ENCODE data around the gene ENDOV. TPM values are rescaled to one million over a fixed set of nuclear protein-coding genes. Genes with fewer than 3 reads are reported as not detected.

ENDOV gene
- total RNA-seq, 2 donors from 2014 or later: 3.8 to 4.9 TPM

DNA sequence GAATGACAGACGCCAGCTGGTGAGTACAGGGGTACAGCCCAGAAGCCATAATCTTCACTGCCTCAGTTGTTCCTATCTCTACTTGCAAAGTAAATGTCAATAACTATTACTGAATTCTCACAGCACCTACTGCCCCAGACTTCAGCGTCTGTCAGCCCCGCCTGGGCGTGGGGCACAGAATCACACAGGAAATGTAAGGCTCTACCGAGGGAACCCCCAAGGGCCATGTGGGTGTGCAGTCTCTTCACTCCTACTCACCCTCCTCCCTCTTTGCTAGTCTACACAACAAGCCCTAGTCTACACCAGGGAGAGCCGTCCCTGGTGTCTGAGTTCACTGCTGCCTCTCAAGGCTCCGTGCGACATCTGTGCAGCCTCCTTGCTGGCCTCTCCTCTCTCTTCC is 57.0 kb downstream of the ENDOV start:
- Histone ChIP-seq H3K36me3 (no peaks in the 10 kb centered on the region), H3K27me3 (peaks cover 9 to 27% of the 10 kb centered on the region in 2 donors)
- no peak for DNase-seq (ENCODE audit: low spot score)

DNA sequence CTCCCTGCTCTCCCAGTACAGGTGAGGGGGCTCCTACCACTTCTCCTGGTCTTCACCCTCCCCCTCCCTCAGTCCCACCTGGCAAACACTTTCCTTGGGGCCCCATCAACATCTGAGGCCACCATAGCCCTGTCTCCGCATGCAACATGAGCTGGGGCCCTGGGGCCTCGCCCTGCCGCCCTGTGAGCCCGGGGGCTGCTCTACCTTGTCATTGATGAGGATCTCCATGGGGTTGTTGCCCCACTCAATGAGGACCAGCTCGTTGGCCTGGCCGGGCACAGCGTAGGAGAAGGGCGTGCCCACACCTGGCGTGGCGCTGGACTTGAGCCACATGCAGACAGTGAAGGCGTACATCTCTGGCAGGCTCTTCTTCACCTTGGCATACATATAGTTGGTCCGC is 58.0 kb downstream of the ENDOV start:
- Histone ChIP-seq H3K4me1 (peaks cover 0 to 32% of the 10 kb centered on the region in 2 donors), H3K36me3 (no peaks in the 10 kb centered on the region), H3K4me3 (no peak overlapping the region), H3K27me3 (peaks cover 18 to 38% of the 10 kb centered on the region in 2 donors), H3K27ac (no peak overlapping the region), H3K9me3 (no peaks in the 10 kb centered on the region)
- TF ChIP-seq, protein P1, sequence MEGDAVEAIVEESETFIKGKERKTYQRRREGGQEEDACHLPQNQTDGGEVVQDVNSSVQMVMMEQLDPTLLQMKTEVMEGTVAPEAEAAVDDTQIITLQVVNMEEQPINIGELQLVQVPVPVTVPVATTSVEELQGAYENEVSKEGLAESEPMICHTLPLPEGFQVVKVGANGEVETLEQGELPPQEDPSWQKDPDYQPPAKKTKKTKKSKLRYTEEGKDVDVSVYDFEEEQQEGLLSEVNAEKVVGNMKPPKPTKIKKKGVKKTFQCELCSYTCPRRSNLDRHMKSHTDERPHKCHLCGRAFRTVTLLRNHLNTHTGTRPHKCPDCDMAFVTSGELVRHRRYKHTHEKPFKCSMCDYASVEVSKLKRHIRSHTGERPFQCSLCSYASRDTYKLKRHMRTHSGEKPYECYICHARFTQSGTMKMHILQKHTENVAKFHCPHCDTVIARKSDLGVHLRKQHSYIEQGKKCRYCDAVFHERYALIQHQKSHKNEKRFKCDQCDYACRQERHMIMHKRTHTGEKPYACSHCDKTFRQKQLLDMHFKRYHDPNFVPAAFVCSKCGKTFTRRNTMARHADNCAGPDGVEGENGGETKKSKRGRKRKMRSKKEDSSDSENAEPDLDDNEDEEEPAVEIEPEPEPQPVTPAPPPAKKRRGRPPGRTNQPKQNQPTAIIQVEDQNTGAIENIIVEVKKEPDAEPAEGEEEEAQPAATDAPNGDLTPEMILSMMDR (IDR thresholded peaks at IDR 0.05): no peak
- no peak for DNase-seq (ENCODE audit: low spot score)

More for the DNA sequence above, 57.0 kb downstream of the ENDOV start:
- no peak overlapping the region for H3K4me3 ChIP-seq
- peaks cover 0 to 21% of the 10 kb centered on the region in 2 donors for H3K4me1 ChIP-seq
- H3K9me3 ChIP-seq: no peaks in the 10 kb centered on the region
- TF ChIP-seq, protein P1 (IDR thresholded peaks at IDR 0.05): no peak
- H3K27ac ChIP-seq: no peak overlapping the region

DNA sequence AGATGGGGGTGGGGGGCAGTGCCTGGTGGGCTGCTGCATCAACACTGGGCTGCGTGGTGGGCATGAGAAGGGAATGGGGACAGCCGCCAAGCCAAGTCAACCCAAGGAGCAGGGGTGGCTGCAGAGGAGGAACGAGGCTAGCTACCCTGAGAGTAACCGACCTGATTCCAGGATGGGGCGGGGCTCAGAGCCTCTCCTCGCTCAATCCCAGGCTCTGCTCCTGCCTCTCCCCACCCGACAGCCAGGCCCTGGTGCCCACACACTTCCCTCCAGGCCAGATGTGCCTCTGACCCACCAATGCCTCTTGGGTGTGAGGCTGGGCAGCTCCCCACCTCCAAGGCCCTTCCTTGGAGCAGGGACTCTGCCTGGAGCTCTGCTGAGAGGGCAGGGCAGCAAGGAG is 58.7 kb downstream of the ENDOV start:
- TF ChIP-seq, protein P1 (IDR thresholded peaks at IDR 0.05): no peak
- Histone ChIP-seq H3K4me1 (peaks cover 0 to 39% of the 10 kb centered on the region in 2 donors), H3K4me3 (no peak overlapping the region), H3K27me3 (peaks cover 25 to 45% of the 10 kb centered on the region in 2 donors), H3K27ac (no peak overlapping the region), H3K9me3 (no peaks in the 10 kb centered on the region), H3K36me3 (no peaks in the 10 kb centered on the region)
- DNase-seq (ENCODE audit: low spot score): no peak

DNA sequence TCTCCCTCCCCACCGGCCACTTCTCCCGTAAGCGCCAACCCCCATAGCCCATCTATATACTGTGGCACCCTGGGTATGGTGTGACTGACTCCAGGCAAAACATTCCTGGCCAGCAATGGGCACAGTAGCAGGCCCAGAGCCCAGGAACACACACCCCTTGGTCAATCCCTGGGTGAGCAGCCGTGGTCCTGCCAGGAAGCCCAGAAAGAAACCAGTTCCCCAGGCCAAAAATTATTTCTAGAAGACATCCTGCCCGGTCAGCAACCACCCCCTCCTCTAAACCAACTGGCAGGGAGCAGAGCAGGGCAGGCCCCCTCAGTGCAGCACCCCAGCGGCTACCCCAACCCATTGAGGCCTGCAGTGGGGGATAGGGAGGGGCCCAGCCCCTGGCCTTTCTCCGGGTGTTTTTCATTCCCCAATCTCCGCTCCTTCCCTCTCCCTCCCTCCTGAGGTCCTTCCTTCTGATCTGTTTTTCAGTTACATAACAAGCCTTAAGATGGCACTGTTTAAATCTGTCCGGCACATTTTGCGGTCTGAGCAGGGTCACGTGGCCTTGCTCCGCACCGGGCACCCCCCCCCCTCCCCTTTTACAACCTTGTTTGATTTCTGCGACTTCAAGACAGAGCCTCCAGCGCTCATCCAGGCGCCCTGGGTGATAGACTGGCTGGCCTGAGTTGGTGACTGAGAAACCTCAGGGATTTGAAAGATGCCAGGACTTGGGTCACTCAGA is 59.4 kb downstream of the ENDOV start:
- DNase-seq (ENCODE audit: low spot score): no peak
- no peak overlapping the region for H3K4me3 ChIP-seq
- H3K36me3 ChIP-seq: no peaks in the 10 kb centered on the region
- TF ChIP-seq, protein P1 (IDR thresholded peaks at IDR 0.05): no peak
- peaks cover 0 to 40% of the 10 kb centered on the region in 2 donors for H3K4me1 ChIP-seq
- no peaks in the 10 kb centered on the region for H3K9me3 ChIP-seq
- H3K27me3 ChIP-seq: peaks cover 26 to 52% of the 10 kb centered on the region in 2 donors
- H3K27ac ChIP-seq: no peak overlapping the region

DNA sequence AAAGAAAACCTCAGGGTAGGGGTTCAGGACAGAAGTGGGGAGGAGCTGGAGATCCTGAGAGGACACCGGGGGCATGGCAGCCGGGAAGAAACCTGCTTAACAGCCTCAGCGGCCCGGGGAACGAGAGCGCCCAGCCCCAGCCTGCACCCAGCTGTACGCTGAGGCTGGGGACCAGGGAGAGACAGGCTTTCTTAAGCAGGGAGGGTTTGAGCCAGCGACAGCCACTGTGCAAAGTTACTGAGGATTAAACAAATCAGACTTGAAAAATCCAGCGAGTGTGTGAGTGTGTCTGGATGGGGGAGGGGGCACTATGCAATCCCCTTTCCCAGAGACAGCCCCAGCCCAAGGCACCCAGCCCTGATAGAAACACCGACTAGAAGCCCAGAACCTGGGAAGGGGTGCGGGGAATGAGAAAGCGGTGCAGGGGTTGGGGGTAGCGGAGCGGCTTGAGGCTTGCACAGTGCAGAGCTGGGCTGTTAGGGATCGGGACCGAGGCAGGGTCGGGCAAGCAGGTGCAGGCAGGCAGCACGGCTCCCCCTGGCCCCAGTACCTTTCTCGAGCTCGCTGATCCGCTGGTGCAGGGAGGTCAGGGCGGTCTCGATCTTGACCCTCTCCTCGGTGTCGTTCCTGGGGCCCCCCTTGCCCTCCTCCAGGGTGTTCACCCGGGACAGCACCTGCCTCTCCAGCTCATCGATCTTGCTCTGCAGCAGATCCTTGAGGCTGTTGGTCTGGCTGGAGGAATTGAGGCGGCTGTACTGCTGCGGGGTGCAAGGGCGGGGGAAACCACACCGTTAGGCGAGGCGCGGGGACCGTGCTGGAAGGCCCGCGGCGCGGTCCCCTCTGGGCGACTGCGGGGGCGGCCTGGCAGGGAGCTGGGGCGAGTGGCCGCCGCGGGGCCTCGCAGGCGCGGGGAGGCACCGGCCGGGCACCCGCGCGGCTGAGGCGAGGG is 60.3 kb downstream of the ENDOV start:
- Histone ChIP-seq H3K4me1 (peaks cover 0 to 40% of the 10 kb centered on the region in 2 donors), H3K27me3 (peaks cover 30 to 57% of the 10 kb centered on the region in 2 donors), H3K4me3 (peak overlapping the region in 1 of 2 donors; percentile 37), H3K9me3 (no peaks in the 10 kb centered on the region), H3K27ac (no peak overlapping the region), H3K36me3 (no peaks in the 10 kb centered on the region)
- TF ChIP-seq, protein P1 (IDR thresholded peaks at IDR 0.05): no peak
- DNase-seq (ENCODE audit: low spot score): no peak

Data from right atrium auricular region (tissue), 2 donors.